GM12864 (cell line): Measurements from ENCODE around the gene BABAM1.
"Not testable (repeated sequence)": the region's sequence is repeated elsewhere in the genome, so short reads cannot be mapped to it uniquely, and the experiment has no call there.

Source experiments
- DNase-seq: peaks from one replicate; pipeline ENCODE4 v3.0.0-alpha.2; 2011; ENCODE audit warnings: low read depth
- H3K4me3 ChIP-seq: 2 replicates; pipeline ENCODE4 v1.5.1; 2011; ENCODE audit warnings: mild to moderate bottlenecking, low read depth, low read length, control low read depth
- TF ChIP-seq, protein P1 (sequence below): IDR thresholded peaks from 2 replicates; pipeline ENCODE4 v1.5.1; 2011; ENCODE audit warnings: low read depth, mild to moderate bottlenecking, moderate library complexity, low read length, control low read depth, inconsistent platforms; ENCODE audit errors: missing control alignments

BABAM1 gene

DNA sequence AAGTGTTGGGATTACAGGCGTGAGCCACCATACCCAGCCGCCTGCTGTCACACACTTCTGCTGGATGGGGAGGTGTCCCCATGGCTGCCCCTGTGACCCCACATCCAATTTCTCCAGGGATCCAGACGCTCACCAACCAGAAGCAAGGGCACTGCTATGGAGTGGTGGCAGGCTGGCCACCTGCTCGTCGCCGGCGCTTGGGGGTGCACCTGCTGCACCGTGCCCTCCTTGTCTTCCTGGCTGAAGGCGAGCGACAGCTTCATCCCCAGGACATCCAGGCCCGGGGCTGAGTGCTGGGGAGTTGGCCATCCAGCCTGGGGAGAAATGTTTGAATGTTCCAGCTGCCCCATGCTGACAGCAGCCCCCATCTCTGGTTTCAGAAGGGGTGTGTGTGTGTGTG, 19.0 kb downstream of the BABAM1 start:
- TF ChIP-seq, protein P1, sequence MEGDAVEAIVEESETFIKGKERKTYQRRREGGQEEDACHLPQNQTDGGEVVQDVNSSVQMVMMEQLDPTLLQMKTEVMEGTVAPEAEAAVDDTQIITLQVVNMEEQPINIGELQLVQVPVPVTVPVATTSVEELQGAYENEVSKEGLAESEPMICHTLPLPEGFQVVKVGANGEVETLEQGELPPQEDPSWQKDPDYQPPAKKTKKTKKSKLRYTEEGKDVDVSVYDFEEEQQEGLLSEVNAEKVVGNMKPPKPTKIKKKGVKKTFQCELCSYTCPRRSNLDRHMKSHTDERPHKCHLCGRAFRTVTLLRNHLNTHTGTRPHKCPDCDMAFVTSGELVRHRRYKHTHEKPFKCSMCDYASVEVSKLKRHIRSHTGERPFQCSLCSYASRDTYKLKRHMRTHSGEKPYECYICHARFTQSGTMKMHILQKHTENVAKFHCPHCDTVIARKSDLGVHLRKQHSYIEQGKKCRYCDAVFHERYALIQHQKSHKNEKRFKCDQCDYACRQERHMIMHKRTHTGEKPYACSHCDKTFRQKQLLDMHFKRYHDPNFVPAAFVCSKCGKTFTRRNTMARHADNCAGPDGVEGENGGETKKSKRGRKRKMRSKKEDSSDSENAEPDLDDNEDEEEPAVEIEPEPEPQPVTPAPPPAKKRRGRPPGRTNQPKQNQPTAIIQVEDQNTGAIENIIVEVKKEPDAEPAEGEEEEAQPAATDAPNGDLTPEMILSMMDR, result no peak
- H3K4me3 ChIP-seq, result no peak overlapping the region
- DNase-seq, result no peak

DNA sequence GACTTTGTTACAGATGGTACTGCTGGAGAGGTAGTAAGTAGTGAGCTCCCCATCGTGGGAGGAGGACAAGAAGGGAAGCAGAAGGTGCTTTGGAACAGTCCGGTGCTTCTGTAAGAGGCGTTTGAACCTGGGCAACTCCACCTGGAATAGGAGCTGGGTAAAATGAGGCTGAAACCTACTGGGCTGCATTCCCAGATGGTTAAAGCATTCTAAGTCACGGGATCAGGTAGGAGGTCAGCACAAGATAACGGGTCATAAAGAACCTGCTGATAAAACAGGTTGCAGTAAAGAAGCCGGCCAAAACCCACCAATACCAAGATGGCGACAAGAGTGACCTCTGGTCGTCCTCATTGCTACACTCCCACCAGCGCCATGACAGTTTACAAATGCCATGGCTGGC, 19.5 kb downstream of the BABAM1 start:
- TF ChIP-seq, protein P1, result no peak
- no peak for DNase-seq

DNA sequence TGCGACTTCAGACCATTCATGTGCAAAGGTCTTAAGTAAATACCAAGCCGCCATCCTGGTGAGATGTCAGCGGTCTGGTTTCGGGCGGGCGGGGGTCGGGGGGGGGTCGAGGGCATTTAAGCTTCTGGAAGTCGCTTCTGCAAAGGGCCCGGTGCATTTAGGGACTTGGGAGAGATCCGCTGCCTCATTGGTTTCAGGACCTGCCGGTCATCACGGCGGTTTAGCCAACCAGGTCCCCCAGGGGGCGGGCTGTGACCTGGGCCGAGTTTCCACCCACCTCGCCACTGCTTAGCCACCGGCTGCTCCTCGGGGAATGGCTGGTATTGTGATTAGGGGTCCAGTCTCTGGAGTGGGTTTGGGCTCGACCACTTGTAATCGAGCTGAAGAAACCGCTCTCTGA, 22.2 kb downstream of the BABAM1 start:
- peak; percentile 48 for DNase-seq
- no peak overlapping the region for H3K4me3 ChIP-seq
- TF ChIP-seq, protein P1, result no peak

More for the DNA sequence above, 19.5 kb downstream of the BABAM1 start:
- H3K4me3 ChIP-seq, result no peak overlapping the region

DNA sequence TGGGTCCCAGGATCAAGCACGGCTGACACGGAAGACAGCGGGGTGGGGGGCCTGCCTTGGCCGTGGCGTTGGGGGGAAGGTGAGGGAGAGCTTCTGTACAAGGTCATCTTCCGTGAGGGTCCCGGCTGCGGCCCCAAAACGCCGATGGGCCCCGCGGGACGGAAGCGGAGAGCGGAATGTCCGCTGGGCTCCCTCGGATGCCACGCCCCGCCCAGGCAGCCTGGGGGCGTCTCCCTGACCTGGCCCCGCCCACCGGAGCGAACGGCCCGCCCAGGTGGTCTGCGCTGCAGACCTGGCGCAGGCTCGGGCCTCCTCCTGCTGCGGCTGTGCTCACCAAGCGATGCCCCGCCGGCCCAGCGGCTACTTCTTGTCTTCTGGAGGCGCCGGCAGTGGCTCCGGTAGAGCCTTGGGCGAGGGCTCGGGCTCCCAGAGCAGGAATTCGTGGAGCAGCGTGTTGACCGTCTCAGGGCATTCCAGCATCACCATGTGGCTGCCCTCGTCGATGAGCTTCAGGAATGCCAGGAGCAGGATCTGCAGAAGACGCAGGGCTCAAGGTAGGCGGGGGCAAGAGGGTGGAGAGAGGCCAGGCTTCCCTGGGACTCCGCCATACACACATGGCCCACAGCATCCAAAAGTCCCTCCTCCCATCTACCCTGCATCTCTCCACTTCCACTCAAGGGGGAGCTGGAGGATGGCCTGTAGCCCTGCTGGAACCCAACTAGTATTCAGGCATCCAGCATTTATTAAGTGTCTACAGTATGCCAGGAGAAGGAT, 25.2 kb downstream of the BABAM1 start:
- TF ChIP-seq, protein P1, result peak; percentile 79
- H3K4me3 ChIP-seq, result peak overlapping the region; percentile 54
- peak; percentile 69 for DNase-seq

DNA sequence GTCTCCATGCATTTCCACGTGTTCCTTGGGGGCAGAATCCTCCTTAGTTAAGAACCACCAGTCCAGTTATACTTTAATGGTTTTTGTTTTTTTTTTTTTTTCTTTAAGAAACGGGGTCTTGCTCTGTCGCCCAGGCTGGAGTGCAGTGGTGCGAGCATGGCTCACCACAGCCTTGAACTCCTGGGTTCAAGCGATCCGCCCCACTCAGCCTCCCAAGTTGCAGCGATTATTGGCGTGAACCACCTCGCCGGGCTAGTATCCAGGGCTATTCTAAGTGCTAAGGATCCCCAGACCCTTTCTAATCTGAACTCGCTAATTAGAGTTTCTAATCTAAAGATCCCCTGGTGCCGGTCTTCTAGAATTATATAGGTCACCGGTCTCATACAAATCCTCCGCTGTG, 26.4 kb downstream of the BABAM1 start:
- DNase-seq, result no peak
- H3K4me3 ChIP-seq, result no peak overlapping the region
- TF ChIP-seq, protein P1, result no peak

DNA sequence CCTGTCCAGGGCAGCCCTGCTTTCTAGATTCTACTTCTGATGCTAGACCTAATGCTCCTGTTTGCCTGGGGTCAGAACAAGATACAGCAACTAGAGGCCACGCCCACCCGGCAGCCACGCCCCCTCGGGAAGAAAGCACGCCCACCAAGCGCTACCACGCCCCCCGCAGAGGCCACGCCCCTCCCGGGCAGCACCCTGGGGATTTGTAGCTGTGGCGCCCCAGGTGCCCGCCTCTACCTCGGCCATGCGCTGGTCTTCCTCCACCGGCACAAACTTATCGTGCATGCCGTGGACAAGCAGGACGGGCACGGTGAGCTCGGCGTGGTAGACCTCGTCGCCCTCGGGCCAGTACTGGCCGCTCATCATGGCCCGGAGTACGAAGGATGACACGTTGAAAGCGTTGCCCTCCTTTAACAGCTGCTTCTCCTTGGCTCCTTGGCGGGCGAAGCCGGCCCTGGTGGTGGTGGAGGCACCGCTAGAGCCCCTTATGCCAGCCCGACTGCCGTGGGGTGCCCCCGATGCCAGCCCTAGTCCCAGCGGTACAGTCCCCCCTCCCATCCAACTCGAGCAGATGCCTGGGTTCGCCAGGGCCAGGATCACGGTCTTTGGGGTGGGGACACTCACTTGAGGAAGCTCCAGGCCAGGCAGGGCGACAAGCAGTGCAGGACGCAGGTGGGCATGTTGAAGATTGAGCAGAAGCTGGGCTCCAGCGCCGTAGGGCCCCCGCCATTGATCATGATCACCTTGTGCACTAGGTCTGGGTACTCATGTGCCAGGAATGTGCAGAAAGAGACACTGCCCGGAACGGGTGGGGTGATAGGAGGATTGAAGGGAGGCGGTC, 27.0 kb downstream of the BABAM1 start:
- DNase-seq, result no peak
- no peak overlapping the region for H3K4me3 ChIP-seq
- TF ChIP-seq, protein P1, result peak; percentile 2

DNA sequence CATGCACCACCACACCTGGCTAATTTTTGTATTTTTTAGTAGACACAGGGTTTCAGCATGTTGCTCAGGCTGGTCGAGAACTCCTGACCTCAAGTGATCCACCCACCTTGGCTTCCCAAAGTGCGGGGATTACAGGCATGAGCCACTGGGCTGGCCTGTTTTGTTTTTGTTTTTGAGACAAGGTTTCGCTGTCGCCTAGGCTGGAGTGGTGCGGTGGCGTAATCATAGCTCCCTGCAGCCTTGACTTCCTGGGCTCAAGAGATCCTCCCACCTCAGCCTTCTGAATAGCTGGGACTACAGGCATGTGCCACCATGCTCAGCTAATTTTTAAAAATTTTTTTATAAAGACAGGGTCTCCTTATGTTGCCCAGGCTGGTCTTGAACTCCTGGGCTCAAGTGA, 28.3 kb downstream of the BABAM1 start:
- DNase-seq, H3K4me3 ChIP-seq: not testable (repeated sequence)
